ACC112 (cell line): ENCODE data around the gene PIGT.
"Not testable (repeated sequence)": the region's sequence is repeated elsewhere in the genome, so short reads cannot be mapped to it uniquely, and the experiment has no call there.

Experiments used
- H2AFZ ChIP-seq: fragments of 200-600 bp; sonication (generic); one replicate; pipeline ENCODE4 v1.6.0; 2017; ENCODE audit warnings: antibody characterized with exemption, low read length; ENCODE audit not compliant: unreplicated experiment
- H3K27ac ChIP-seq: fragments of 200-600 bp; sonication (generic); 2 replicates; pipeline ENCODE4 v1.5.1; 2014; ENCODE audit warnings: low read depth, mild to moderate bottlenecking, antibody characterized with exemption, low read length, moderate library complexity
- H3K27me3 ChIP-seq: fragments of 200-600 bp; sonication (generic); 2 replicates; pipeline ENCODE4 v1.6.1; 2014; ENCODE audit warnings: mild to moderate bottlenecking, antibody characterized with exemption, low read length, moderate library complexity, mixed read lengths; ENCODE audit not compliant: insufficient read depth
- H3K36me3 ChIP-seq: fragments of 200-600 bp; sonication (generic); 2 replicates; pipeline ENCODE4 v1.6.1; 2016; ENCODE audit warnings: mild to moderate bottlenecking, antibody characterized with exemption, low read length, moderate library complexity, mixed read lengths; ENCODE audit not compliant: insufficient read depth
- H3K4me1 ChIP-seq: fragments of 200-600 bp; sonication (generic); one replicate; pipeline ENCODE4 v1.6.1; 2016; ENCODE audit warnings: low read length, mixed read lengths; ENCODE audit not compliant: insufficient read depth, unreplicated experiment, control insufficient read depth
- H3K4me3 ChIP-seq: fragments of 200-600 bp; sonication (generic); 2 replicates; pipeline ENCODE4 v1.5.1; 2014; ENCODE audit warnings: mild to moderate bottlenecking, low read depth, low read length
- H3K79me2 ChIP-seq: fragments of 200-600 bp; sonication (generic); one replicate; pipeline ENCODE4 v1.6.0; 2016; ENCODE audit warnings: low read length; ENCODE audit not compliant: control insufficient read depth, unreplicated experiment, insufficient read depth

Gene PIGT

GRCh38 chr20:45465491-45466266, 49.7 kb downstream of the PIGT start:
- no peaks in the 10 kb centered on the region for H3K36me3 ChIP-seq
- peaks cover 94% of the 10 kb centered on the region for H3K27me3 ChIP-seq
- no peak overlapping the region for H3K27ac ChIP-seq
- H2AFZ ChIP-seq: no peak overlapping the region
- H3K4me3 ChIP-seq: no peak overlapping the region
- no peaks in the 10 kb centered on the region for H3K79me2 ChIP-seq
- no peaks in the 10 kb centered on the region for H3K4me1 ChIP-seq

DNA sequence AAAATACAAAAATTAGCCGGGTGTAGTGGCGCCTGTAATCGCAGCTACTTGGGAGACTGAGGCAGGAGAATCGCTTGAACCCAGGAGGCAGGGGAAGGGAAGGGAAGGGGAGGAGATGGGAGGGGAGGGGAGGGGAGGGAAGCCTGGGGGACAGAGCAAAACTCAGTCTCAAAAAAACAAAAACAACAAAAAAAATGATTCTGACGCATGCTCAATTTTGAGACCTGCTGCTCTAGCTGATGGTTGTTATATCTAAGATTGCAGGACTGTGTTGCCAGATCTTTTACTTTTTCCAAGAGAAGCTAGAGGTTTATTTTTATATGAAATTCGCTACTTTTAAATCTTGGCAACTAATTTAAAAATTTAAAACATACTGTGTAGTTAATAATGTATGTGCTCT, 51.2 kb downstream of the PIGT start:
- no peak overlapping the region for H2AFZ ChIP-seq
- H3K27ac ChIP-seq: no peak overlapping the region
- no peaks in the 10 kb centered on the region for H3K36me3 ChIP-seq
- no peak overlapping the region for H3K4me3 ChIP-seq
- peaks cover 96% of the 10 kb centered on the region for H3K27me3 ChIP-seq
- no peaks in the 10 kb centered on the region for H3K79me2 ChIP-seq
- H3K4me1 ChIP-seq: no peaks in the 10 kb centered on the region

GRCh38 chr20:45467861-45468260, 51.9 kb downstream of the PIGT start:
- Histone ChIP-seq H3K79me2 (no peaks in the 10 kb centered on the region), H3K36me3 (no peaks in the 10 kb centered on the region), H3K4me3 (no peak overlapping the region), H2AFZ (no peak overlapping the region), H3K4me1 (no peaks in the 10 kb centered on the region), H3K27ac (no peak overlapping the region), H3K27me3 (peaks cover 96% of the 10 kb centered on the region)

DNA sequence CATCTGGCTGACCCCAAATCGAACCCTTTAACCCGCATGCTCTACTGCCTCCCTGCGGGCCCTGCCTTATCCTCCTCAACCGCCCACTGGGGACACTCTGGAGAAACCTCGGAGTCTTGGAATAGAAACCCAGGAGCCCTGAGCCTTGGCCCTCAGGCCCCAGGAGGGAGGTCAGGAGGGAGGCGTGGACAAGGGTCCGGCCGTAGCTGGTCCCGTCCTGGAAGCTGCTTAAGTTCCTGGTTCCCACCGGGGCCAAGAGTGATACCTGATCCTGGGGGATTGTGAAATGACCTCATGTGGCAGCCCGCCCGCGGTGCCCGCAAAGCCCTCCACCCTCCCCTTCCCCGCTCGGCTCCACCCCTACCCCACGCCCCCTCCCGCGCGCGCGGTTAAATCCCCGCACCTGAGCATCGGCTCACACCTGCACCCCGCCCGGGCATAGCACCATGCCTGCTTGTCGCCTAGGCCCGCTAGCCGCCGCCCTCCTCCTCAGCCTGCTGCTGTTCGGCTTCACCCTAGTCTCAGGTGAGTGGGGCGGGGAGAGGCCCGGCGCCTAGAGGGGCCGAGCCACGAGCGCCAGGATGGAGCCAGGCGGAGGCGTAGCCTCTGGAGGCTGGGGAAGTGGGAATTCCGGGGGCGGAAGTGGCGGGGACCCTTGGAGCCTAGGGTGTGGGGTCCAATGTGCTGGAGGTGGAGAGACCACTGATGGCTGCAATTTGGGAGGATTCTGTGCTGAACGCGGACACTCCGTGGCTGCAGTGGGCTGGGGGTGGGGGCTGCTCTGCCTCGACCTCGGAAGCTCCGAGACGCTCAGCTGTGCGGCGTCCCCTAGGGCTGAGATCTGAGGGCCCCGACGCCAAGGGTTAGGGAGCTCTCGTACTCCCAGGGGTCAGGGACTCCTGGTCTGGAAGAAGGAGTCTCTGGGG, 53.7 kb downstream of the PIGT start, which contains the start of gene WFDC2:
WFDC2 (plus strand) TSS at position 418 of the 926 bp plus-strand sequence; CDS start at position 447, 29 bp downstream.
- Histone ChIP-seq H3K27ac (no peak within 1 kb of the TSS), H2AFZ (no peak within 1 kb of the TSS), H3K27me3 (peaks cover 87% of the 10 kb centered on the region), H3K36me3 (no peaks in the 10 kb centered on the region), H3K79me2 (no peaks in the 10 kb centered on the region), H3K4me3 (peak within 1 kb of the TSS; percentile 65), H3K4me1 (no peaks in the 10 kb centered on the region)

DNA sequence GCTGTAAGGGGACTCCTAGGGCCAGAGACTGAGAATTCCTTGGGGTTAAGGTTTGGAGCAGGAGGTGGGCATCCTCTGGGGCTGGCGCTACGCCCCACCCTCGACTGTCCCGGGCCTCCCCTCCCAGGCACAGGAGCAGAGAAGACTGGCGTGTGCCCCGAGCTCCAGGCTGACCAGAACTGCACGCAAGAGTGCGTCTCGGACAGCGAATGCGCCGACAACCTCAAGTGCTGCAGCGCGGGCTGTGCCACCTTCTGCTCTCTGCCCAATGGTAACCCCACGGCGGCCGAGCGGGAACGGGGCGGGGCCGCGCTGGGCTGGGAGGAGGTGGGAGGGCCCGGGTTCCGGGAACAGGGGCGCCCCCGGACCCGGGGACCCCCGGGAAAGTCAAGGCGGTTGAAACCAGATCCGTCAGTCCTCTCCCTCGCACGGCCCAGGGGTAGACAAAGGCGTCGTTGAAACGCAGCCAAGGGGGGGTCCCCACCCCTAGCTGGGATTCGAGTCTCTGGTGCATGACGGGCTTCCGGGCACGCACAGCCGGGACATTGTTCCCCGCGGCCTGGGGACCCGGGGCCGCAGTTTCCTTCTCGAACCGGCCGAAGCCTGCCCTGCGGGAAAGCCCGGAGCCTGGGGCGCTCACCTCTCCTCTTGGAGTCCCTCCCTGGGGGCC, 54.5 kb downstream of the PIGT start:
- peak overlapping the region; percentile 35 for H2AFZ ChIP-seq
- no peaks in the 10 kb centered on the region for H3K36me3 ChIP-seq
- H3K79me2 ChIP-seq: no peaks in the 10 kb centered on the region
- H3K4me1 ChIP-seq: no peaks in the 10 kb centered on the region
- H3K27me3 ChIP-seq: peaks cover 85% of the 10 kb centered on the region
- H3K4me3 ChIP-seq: peak overlapping the region; percentile 65
- no peak overlapping the region for H3K27ac ChIP-seq

DNA sequence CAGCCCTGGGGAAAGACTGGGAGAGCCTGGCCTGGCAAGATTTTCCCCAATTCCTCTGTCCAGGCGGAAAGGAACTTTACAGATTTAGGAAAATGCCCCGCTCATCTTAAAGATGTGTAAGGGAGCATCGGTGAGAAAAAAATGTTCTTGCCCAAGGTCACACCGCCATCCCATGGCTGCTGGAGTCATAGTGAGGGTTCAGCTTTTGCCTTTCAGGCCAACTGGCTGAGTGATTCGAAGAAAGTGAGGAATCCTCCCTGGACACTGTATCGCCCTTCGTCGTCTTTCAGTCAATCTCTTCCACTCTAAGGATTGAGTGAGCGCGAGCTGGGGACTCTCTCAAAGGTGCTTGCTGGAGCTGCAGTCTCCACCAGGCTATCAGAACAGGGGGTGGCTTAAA, 55.0 kb downstream of the PIGT start:
- Histone ChIP-seq H3K4me3 (peak overlapping the region; percentile 65), H3K27me3 (peaks cover 84% of the 10 kb centered on the region), H3K27ac (no peak overlapping the region)

GRCh38 chr20:45472286-45472685, 56.3 kb downstream of the PIGT start:
- H3K79me2 ChIP-seq, H3K27ac ChIP-seq, H2AFZ ChIP-seq, H3K4me3 ChIP-seq, H3K4me1 ChIP-seq, H3K36me3 ChIP-seq: not testable (repeated sequence)
- peaks cover 83% of the 10 kb centered on the region for H3K27me3 ChIP-seq

More for the DNA sequence above, 55.0 kb downstream of the PIGT start:
- H3K4me1 ChIP-seq: no peaks in the 10 kb centered on the region
- peak overlapping the region; percentile 35 for H2AFZ ChIP-seq
- no peaks in the 10 kb centered on the region for H3K79me2 ChIP-seq
- H3K36me3 ChIP-seq: no peaks in the 10 kb centered on the region
